AG04450 (cell line): ENCODE results near the gene COG8. TPM values are rescaled to one million over a fixed set of nuclear protein-coding genes. Genes with fewer than 3 reads are reported as not detected.

Experiments used
- CTCF ChIA-PET: fragments of 300-600, 350-600 bp; formaldehyde crosslinking; extraction: SDS; loops from one replicate; lab custom pipeline; 2022; ENCODE audit warnings: antibody characterized with exemption, inconsistent platforms; lab: Charles Lee
- POLR2A ChIA-PET: fragments of 350-600 bp; formaldehyde crosslinking; extraction: SDS; loops from one replicate; lab custom pipeline; 2021; ENCODE audit warnings: antibody characterized with exemption, inconsistent platforms; lab: Yijun Ruan, JAX
- DNase-seq: peaks from one replicate; pipeline ENCODE4 v3.0.0-alpha.2; 2011; ENCODE audit warnings: low read depth, low spot score
- H3K27ac ChIP-seq: one replicate; pipeline ENCODE4 v1.5.1; 2012; ENCODE audit warnings: low read depth, low read length, control low read depth
- H3K27me3 ChIP-seq: one replicate; pipeline ENCODE4 v1.6.0; 2012; ENCODE audit warnings: low read length; ENCODE audit not compliant: control insufficient read depth, insufficient read depth
- H3K4me3 ChIP-seq: 2 replicates; pipeline ENCODE4 v1.5.1; 2011; ENCODE audit warnings: mild to moderate bottlenecking, low read depth, low read length, control low read depth
- H3K9me3 ChIP-seq: 2 replicates; pipeline ENCODE4 v1.5.1; 2012; ENCODE audit warnings: low read length; ENCODE audit not compliant: control insufficient read depth, insufficient read depth
- polyA plus RNA-seq: library from polyadenylated mRNA; depleted of rRNA; stranded (reverse); fragments of >200 nt; gene quantifications from 2 replicates; pipeline ENCODE4 v1.2.3, GENCODE V29; 2011
- TF ChIP-seq, protein P1 (sequence below): IDR thresholded peaks from 2 replicates; pipeline ENCODE4 v1.5.1; 2011; ENCODE audit warnings: low read depth, low read length, control low read depth, inconsistent platforms

COG8 gene
- polyA plus RNA-seq, 1 experiment = 22.6 TPM

DNA sequence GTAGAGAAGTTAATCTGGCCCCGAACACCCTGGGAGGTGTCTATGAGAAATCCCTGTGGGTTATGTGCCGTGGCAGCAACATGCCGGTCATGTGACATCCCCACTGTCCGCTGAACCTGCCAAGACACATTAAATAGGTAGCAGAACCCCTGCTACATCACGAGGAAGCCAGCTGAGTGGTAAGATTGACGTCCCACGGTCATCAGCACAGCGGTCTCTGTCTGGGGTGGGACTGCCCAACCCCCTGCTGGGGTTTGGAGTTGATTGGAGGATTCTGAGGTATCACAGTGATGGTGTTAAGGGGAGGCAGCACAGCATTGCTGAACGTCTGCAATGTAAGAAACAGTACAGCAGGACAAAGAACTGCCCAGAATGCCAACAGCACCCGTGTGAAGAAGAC, 10.2 kb upstream of the COG8 start:
- H3K9me3 ChIP-seq = no peaks in the 10 kb centered on the region
- CTCF ChIA-PET = no interaction called here
- TF ChIP-seq, protein P1, sequence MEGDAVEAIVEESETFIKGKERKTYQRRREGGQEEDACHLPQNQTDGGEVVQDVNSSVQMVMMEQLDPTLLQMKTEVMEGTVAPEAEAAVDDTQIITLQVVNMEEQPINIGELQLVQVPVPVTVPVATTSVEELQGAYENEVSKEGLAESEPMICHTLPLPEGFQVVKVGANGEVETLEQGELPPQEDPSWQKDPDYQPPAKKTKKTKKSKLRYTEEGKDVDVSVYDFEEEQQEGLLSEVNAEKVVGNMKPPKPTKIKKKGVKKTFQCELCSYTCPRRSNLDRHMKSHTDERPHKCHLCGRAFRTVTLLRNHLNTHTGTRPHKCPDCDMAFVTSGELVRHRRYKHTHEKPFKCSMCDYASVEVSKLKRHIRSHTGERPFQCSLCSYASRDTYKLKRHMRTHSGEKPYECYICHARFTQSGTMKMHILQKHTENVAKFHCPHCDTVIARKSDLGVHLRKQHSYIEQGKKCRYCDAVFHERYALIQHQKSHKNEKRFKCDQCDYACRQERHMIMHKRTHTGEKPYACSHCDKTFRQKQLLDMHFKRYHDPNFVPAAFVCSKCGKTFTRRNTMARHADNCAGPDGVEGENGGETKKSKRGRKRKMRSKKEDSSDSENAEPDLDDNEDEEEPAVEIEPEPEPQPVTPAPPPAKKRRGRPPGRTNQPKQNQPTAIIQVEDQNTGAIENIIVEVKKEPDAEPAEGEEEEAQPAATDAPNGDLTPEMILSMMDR = no peak
- no peak overlapping the region for H3K27ac ChIP-seq
- H3K27me3 ChIP-seq = no peaks in the 10 kb centered on the region
- POLR2A ChIA-PET = no interaction called here
- DNase-seq = no peak
- no peak overlapping the region for H3K4me3 ChIP-seq

DNA sequence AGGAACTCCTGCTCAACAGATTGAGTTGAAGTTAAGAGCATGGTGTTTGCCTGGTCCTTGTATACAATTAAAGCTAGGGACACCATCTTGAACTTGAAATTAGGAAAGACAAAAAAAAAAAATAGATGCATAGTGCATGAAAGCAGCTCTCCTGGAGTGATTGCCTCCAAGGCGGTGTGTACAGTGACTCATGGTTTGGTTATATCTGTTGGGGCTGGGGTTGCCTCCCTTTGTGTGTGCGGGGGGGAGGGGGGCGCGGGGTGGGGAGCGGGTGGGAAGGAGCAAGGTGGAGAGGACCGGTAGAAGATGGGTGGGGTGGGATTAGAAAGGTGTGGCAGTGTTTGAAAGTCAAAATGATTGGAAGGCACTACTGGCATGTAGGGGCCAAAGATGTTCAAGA, 8.9 kb upstream of the COG8 start:
- POLR2A ChIA-PET = interaction anchor here (0.5 kb wide), 1 partner anchor 1065 kb away, joined by 7 read pairs; no protein-coding TSS in a partner anchor
- Histone ChIP-seq H3K9me3 (no peaks in the 10 kb centered on the region), H3K27me3 (no peaks in the 10 kb centered on the region), H3K4me3 (no peak overlapping the region), H3K27ac (no peak overlapping the region)
- TF ChIP-seq, protein P1 = no peak
- DNase-seq = no peak
- CTCF ChIA-PET = no interaction called here

DNA sequence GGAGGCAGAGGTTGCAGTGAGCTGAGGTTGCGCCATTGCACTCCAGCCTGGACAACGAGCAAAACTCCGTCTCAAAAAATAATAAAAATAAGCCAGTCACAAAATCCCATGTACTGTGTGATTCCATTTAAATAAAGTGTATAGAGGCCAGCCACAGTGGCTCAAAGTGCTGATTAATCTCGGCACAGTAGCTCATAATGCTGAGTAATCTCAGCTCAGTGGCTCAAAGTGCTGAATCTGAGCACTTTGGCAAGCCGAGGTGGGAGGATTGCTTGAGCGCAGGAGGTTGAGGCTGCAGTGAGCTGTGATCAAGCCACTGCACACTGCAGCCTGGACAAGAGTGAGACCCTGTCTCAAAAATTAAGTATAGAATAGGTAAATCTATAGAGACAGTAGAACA, 7.3 kb upstream of the COG8 start:
- H3K4me3 ChIP-seq = no peak overlapping the region
- no peaks in the 10 kb centered on the region for H3K27me3 ChIP-seq
- TF ChIP-seq, protein P1 = no peak
- no peak for DNase-seq
- CTCF ChIA-PET = no interaction called here
- H3K27ac ChIP-seq = no peak overlapping the region
- no peaks in the 10 kb centered on the region for H3K9me3 ChIP-seq
- POLR2A ChIA-PET = no interaction called here

DNA sequence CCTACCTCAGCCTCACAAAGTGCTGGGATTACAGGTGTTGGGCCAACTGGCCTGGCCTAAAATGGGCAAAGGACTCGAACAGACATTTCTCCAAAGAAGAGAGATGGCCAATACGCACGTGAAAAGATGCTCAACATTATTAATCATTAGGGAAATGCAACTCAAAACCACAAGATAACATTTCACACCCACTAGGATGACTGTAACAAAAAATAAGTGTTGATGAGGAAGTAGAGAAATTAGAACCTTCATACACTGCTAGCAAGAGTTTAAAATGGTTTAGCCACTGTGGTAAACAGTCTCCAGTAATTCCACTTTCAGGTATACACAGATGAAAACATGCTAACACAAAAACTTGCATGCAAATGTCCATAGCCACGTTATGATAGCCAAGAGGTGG, 6.6 kb upstream of the COG8 start:
- Histone ChIP-seq H3K27me3 (no peaks in the 10 kb centered on the region), H3K4me3 (no peak overlapping the region), H3K27ac (no peak overlapping the region), H3K9me3 (no peaks in the 10 kb centered on the region)
- CTCF ChIA-PET = no interaction called here
- POLR2A ChIA-PET = no interaction called here
- TF ChIP-seq, protein P1 = no peak
- DNase-seq = no peak

DNA sequence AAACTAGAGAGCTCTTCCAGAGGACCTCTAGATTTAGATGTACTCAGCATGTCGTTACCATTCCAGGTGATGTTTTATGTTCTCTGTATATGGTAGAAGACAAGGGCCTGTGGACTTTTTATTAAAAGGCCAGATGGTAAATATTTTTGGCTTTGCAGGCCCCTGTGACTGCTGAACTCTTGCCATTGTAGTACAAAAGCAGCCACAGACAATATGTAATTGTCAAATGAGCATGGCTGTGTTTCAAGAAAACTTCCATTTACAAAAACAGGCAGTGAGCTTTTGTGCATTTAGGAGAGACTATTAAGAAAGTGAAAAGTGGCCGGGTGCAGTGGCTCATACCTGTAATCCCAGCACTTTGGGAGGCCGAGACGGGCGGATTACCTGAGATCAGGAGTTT, 4.8 kb upstream of the COG8 start:
- TF ChIP-seq, protein P1 = no peak
- Histone ChIP-seq H3K9me3 (no peaks in the 10 kb centered on the region; the same call in 1 of the 2 replicates), H3K27ac (no peak overlapping the region), H3K4me3 (no peak overlapping the region), H3K27me3 (no peaks in the 10 kb centered on the region)
- ChIA-PET POLR2A (interaction anchor here (0.6 kb wide), 1 partner anchor 33 kb away, joined by 3 read pairs; no protein-coding TSS in a partner anchor), CTCF (interaction anchor here (1.5 kb wide), 1 partner anchor 410 kb away, joined by 3 read pairs; the partner anchor contains the start of gene NOB1)
- no peak for DNase-seq
